Keratinocyte (primary cell): Measurements from ENCODE around the gene SPATA13.

Source experiments
- CTCF ChIP-seq, 3 experiments: IDR thresholded peaks in 1 of 3; conservative IDR thresholded peaks in 1 of 3; optimal IDR thresholded peaks in 1 of 3; 2 replicates in 2 of 3; 3 replicates in 1 of 3; pipeline versions ENCODE3 to v1.5.1; 2011; ENCODE audit warnings: low read length in 3 of 3, mild to moderate bottlenecking in 3 of 3, moderate library complexity in 2 of 3, control low read depth in 1 of 3, inconsistent platforms in 1 of 3; ENCODE audit not compliant: insufficient read depth in 2 of 3; ENCODE audit errors: extremely low read depth in 1 of 3
- EZH2 ChIP-seq: IDR thresholded peaks from one replicate; pipeline ENCODE4 v1.6.1; 2012; ENCODE audit warnings: inconsistent platforms, mild to moderate bottlenecking, low read length, moderate library complexity

GRCh38 chr13:24281188-24282008 lies 120.9 kb downstream of the SPATA13 start:
- TF ChIP-seq CTCF (optimal IDR thresholded peaks at IDR 0.05 in 1 of 3, IDR thresholded peaks at IDR 0.05 in 1 of 3, conservative IDR thresholded peaks at IDR 0.05 in 1 of 3; ENCODE audit: extremely low read depth in 1 of 3, insufficient read depth in 2 of 3, low read length in 3 of 3) (no peak), EZH2 (no peak)
